OCI-LY7 (cell line): ENCODE results near the gene SELENOS. TPM values are rescaled to one million over a fixed set of nuclear protein-coding genes. Genes with fewer than 3 reads are reported as not detected.

Experiments
- BruUV-seq: library from RNA; stranded (reverse); fragments of 400-500 nt; replicated peaks from 2 replicates; lab custom pipeline; 2021; lab: Mats Ljungman, UMichigan
- CTCF ChIA-PET: fragments of 300-600 bp; sonication (Branson Sonifier 250); formaldehyde crosslinking; loops from one replicate; lab custom pipeline; 2022; ENCODE audit warnings: antibody characterized with exemption; ENCODE audit not compliant: unreplicated experiment; lab: Charles Lee
- POLR2A ChIA-PET: fragments of 300-600 bp; sonication (Branson Sonifier 250); formaldehyde crosslinking; loops from one replicate; lab custom pipeline; 2022; ENCODE audit warnings: antibody characterized with exemption; lab: Charles Lee
- DNase-seq: peaks from one replicate; pipeline ENCODE4 v3.0.0-alpha.2; 2015; ENCODE audit warnings: low spot score
- H2AFZ ChIP-seq: fragments of 200-600 bp; sonication (generic), shearing (Covaris generic); 2 replicates; pipeline ENCODE4 v1.6.1; 2014; ENCODE audit warnings: mild to moderate bottlenecking, antibody characterized with exemption, low read length, moderate library complexity
- H3K27ac ChIP-seq: fragments of 200-600 bp; sonication (generic); 2 replicates; pipeline ENCODE4 v1.5.1; 2014; ENCODE audit warnings: mixed run types, low read depth, mild to moderate bottlenecking, moderate library complexity, low read length, inconsistent platforms; ENCODE audit not compliant: poor library complexity, severe bottlenecking
- H3K36me3 ChIP-seq: fragments of 200-600 bp; sonication (generic); 2 replicates; pipeline ENCODE4 v1.6.1; 2014; ENCODE audit warnings: mild to moderate bottlenecking, antibody characterized with exemption, low read length, moderate library complexity, mixed read lengths; ENCODE audit not compliant: insufficient read depth
- H3K4me1 ChIP-seq: fragments of 200-600 bp; sonication (generic); 2 replicates; pipeline ENCODE4 v1.5.1; 2014; ENCODE audit warnings: mild to moderate bottlenecking, low read length; ENCODE audit not compliant: insufficient read depth, poor library complexity, severe bottlenecking
- H3K4me2 ChIP-seq: fragments of 200-600 bp; sonication (generic); 2 replicates; pipeline ENCODE4 v1.6.1; 2014; ENCODE audit warnings: mild to moderate bottlenecking, low read length
- H3K4me3 ChIP-seq: fragments of 200-600 bp; sonication (generic); 2 replicates; pipeline ENCODE4 v1.5.1; 2014; ENCODE audit warnings: mild to moderate bottlenecking, low read depth, low read length; ENCODE audit not compliant: poor library complexity, severe bottlenecking
- H3K79me2 ChIP-seq: fragments of 200-600 bp; sonication (generic); 2 replicates; pipeline ENCODE4 v1.6.1; 2016; ENCODE audit warnings: low read depth, mild to moderate bottlenecking, low read length, moderate library complexity, mixed read lengths; ENCODE audit not compliant: insufficient read depth
- H3K9me2 ChIP-seq: fragments of 200-600 bp; sonication (generic); 2 replicates; pipeline ENCODE4 v1.6.1; 2016; ENCODE audit warnings: mild to moderate bottlenecking, low read length, mixed read lengths; ENCODE audit not compliant: insufficient read depth
- H3K9me3 ChIP-seq: fragments of 200-600 bp; sonication (generic); 2 replicates; pipeline ENCODE4 v1.6.1; 2014; ENCODE audit warnings: mild to moderate bottlenecking, mixed run types, low read length, mixed read lengths
- H4K20me1 ChIP-seq: fragments of 200-600 bp; sonication (generic); 2 replicates; pipeline ENCODE4 v1.6.1; 2014; ENCODE audit warnings: mild to moderate bottlenecking, antibody characterized with exemption, low read length, moderate library complexity, mixed read lengths; ENCODE audit not compliant: insufficient read depth
- EZH2phosphoT487 ChIP-seq: fragments of 200-600 bp; sonication (generic); IDR thresholded peaks from 2 replicates; pipeline ENCODE4 v1.6.1; 2018; ENCODE audit warnings: low read depth, borderline replicate concordance, mild to moderate bottlenecking, mixed run types, antibody characterized with exemption, low read length, moderate library complexity, mixed read lengths
- intact Hi-C: fragments of 100-400 bp; cut with micrococcal nuclease; formaldehyde crosslinking; loops from one replicate; pipeline ENCODE4 v1.10.0; 2022; ENCODE audit not compliant: unreplicated experiment
- total RNA-seq, 2 experiments: library from RNA; depleted of rRNA in 1 of 2; stranded (reverse); fragments of >200 nt in 1 of 2; shearing (Covaris generic) in 1 of 2; gene quantifications; 2 replicates each; pipeline ENCODE4 v1.2.3, GENCODE V29; 2014 to 2022
- TF ChIP-seq, protein P1 (sequence below): fragments of 200-600 bp; sonication (generic); conservative IDR thresholded peaks from 2 replicates; pipeline ENCODE4 v1.5.1; 2014; ENCODE audit warnings: mild to moderate bottlenecking, antibody characterized with exemption, low read length, moderate library complexity, mixed read lengths

The SELENOS gene
- total RNA-seq, 2 experiments from 2014 or later, result 29.1 to 36.1 TPM

DNA sequence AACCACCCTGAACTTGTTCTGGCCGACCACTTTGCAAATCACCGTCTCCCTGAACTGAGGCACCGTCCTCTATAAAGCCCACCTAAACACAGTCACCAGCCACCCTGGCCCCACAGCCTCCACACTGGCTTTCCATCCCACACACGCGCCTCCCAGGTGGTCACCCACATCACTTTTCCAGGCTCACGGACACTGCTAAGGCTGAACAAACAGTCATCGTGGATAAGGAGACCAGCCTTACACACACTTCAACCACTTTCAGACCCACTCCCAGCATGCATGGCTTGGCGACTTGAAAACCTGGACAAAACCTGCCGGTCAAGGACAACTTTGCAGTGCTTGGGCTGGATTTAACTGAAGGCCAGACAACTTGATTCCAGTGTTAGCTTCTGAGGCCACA lies 33.9 kb downstream of the SELENOS start:
- Histone ChIP-seq H2AFZ (no peak overlapping the region; the same call in 1 of the 2 replicates), H3K79me2 (peaks cover 7% of the 10 kb centered on the region; the same call in 1 of the 2 replicates), H4K20me1 (no peaks in the 10 kb centered on the region), H3K4me3 (no peak overlapping the region), H3K4me1 (peaks cover 49% of the 10 kb centered on the region), H3K4me2 (peak overlapping the region; percentile 72), H3K36me3 (no peaks in the 10 kb centered on the region), H3K9me2 (no peaks in the 10 kb centered on the region), H3K9me3 (no peaks in the 10 kb centered on the region), H3K27ac (peak overlapping the region; percentile 51)
- ChIA-PET CTCF (no interaction called here), POLR2A (interaction anchor here (0.5 to 1.5 kb wide), 4 partner anchors 11 to 496 kb away, joined by 3 to 5 read pairs (median 4); partner anchors contain the start of gene SNRPA1)
- intact Hi-C loops, result no loop called here
- TF ChIP-seq, protein P1, sequence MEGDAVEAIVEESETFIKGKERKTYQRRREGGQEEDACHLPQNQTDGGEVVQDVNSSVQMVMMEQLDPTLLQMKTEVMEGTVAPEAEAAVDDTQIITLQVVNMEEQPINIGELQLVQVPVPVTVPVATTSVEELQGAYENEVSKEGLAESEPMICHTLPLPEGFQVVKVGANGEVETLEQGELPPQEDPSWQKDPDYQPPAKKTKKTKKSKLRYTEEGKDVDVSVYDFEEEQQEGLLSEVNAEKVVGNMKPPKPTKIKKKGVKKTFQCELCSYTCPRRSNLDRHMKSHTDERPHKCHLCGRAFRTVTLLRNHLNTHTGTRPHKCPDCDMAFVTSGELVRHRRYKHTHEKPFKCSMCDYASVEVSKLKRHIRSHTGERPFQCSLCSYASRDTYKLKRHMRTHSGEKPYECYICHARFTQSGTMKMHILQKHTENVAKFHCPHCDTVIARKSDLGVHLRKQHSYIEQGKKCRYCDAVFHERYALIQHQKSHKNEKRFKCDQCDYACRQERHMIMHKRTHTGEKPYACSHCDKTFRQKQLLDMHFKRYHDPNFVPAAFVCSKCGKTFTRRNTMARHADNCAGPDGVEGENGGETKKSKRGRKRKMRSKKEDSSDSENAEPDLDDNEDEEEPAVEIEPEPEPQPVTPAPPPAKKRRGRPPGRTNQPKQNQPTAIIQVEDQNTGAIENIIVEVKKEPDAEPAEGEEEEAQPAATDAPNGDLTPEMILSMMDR, result no peak
- TF ChIP-seq EZH2phosphoT487, result no peak
- no TSS peak for BruUV-seq
- no peak for DNase-seq

DNA sequence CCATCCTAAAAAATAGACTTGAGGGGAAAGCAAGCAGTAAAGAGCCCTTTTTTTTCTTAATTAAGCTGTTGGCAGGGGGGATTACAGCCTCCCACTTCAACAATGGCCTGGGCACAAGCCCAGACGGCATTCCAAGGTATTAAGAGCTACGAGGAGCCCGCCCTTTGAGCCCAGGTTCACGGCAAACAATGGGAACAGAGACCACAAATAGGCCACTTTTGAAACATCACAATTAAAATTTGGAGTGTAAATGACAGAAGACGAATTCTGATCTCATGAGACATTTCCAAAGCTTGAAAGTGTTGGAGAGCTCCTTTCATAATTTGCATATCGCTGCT lies 34.3 kb downstream of the SELENOS start:
- no TSS peak for BruUV-seq
- Histone ChIP-seq H3K4me1 (peaks cover 49% of the 10 kb centered on the region), H3K27ac (peak overlapping the region; percentile 51), H3K4me3 (peak overlapping the region; percentile 48), H2AFZ (peak overlapping the region; percentile 88; the same call in 1 of the 2 replicates), H3K79me2 (peaks cover 7% of the 10 kb centered on the region; the same call in 1 of the 2 replicates), H3K9me2 (no peaks in the 10 kb centered on the region), H3K4me2 (peak overlapping the region; percentile 72), H4K20me1 (no peaks in the 10 kb centered on the region), H3K36me3 (no peaks in the 10 kb centered on the region), H3K9me3 (no peaks in the 10 kb centered on the region)
- no peak for DNase-seq
- intact Hi-C loops, result loop anchor here (1.0 kb wide), 1 partner anchor 116 kb away; no protein-coding TSS in a partner anchor
- CTCF ChIA-PET, result no interaction called here
- TF ChIP-seq EZH2phosphoT487, result no peak
- POLR2A ChIA-PET, result interaction anchor here (1.3 to 1.7 kb wide), 3 partner anchors 9 to 52 kb away, joined by 3 to 4 read pairs (median 3); partner anchors contain the start of genes CHSY1 and SNRPA1

DNA sequence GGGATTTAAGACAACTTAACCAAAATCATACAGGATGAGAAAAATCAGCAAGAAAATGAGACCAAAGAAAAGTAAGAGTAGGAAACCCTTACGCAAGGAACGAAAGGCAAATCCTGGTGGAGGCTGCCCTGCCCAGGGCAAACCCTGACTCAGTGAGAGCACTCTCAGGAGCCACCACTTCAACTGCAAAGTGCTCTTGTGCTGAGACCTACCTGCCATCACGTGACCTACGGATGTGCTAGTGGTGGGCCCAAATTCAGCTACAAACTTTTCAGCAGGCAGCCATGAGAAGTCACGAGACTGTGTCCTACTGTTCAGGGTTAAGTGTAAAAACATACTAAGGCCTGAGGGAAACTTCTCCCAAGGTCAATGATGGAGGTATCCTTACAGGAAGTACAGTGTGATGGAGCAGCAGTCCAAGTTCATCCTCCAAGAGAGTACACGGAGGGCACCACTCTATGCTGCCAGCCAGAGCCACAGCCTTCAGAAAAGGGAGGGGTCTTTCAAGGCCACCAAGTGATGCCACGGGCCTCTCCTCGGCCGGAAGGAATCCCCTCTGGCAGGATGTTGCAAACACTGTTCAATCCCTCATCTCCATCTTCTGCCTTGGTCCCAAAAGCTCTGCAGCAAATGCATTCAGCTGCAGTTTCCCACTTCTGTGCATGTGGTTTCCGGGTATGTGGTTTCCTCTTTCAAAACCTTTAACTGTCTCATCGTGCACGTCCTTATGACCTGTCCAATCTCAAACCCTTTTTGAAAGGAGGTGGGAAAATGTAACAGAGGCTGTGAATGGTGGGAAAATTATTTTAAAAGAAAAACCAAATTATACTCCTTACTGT lies 34.9 kb downstream of the SELENOS start:
- Histone ChIP-seq H3K27ac (peak overlapping the region; percentile 51), H2AFZ (peak overlapping the region; percentile 88)
- POLR2A ChIA-PET, result interaction anchor here (0.5 to 2.2 kb wide), 6 partner anchors 9 to 70 kb away, joined by 3 to 8 read pairs (median 3); partner anchors contain the start of gene CHSY1

More for the DNA sequence above, 34.9 kb downstream of the SELENOS start:
- Histone ChIP-seq H3K9me2 (no peaks in the 10 kb centered on the region), H4K20me1 (no peaks in the 10 kb centered on the region), H3K9me3 (no peaks in the 10 kb centered on the region), H3K36me3 (no peaks in the 10 kb centered on the region), H3K79me2 (peaks cover 7% of the 10 kb centered on the region; the same call in 1 of the 2 replicates), H3K4me2 (peak overlapping the region; percentile 72), H3K4me1 (peaks cover 48% of the 10 kb centered on the region), H3K4me3 (peak overlapping the region; percentile 48)
- BruUV-seq, result no TSS peak
- CTCF ChIA-PET, result no interaction called here
- intact Hi-C loops, result loop anchor here (1.0 kb wide), 1 partner anchor 115 kb away; no protein-coding TSS in a partner anchor
- TF ChIP-seq, protein P1, result no peak
- TF ChIP-seq EZH2phosphoT487, result no peak
- DNase-seq, result peak; percentile 73
